SH-SY5Y (cell line): ENCODE data around the gene ACTL8.

Experiments used
- GATA2 ChIP-seq: IDR thresholded peaks from 2 replicates; pipeline ENCODE4 v1.6.1; 2011; ENCODE audit warnings: mild to moderate bottlenecking, low read depth, low read length
- GATA3 ChIP-seq: IDR thresholded peaks from 2 replicates; pipeline ENCODE4 v1.6.1; 2011; ENCODE audit warnings: low read depth, mild to moderate bottlenecking, low read length, moderate library complexity

- TF ChIP-seq GATA2 (no peak), GATA3 (no peak)
Observed at GRCh38 chr1:17875171-17875881, 120.2 kb downstream of the ACTL8 start.
